Loucy (cell line): ENCODE measurements around the gene TPRX1.
"Not testable (repeated sequence)": the region's sequence is repeated elsewhere in the genome, so short reads cannot be mapped to it uniquely, and the experiment has no call there.

ENCODE experiments used
- CTCF ChIP-seq: fragments of 200-600 bp; sonication (generic); conservative IDR thresholded peaks from 2 replicates; pipeline ENCODE4 v1.5.1; 2014; ENCODE audit warnings: mild to moderate bottlenecking, antibody characterized with exemption, low read length
- EZH2phosphoT487 ChIP-seq: fragments of 200-600 bp; IDR thresholded peaks from 2 replicates; pipeline ENCODE4 v1.6.1; 2018; ENCODE audit warnings: antibody characterized with exemption, mild to moderate bottlenecking, moderate library complexity, borderline replicate concordance

GRCh38 chr19:47804451-47804850, at the start of gene TPRX1:
- not testable (repeated sequence) for TF ChIP-seq CTCF, EZH2phosphoT487
